Activated gamma-delta T cell (primary cell): ENCODE results near the gene USP53.
"Not testable (repeated sequence)": the region's sequence is repeated elsewhere in the genome, so short reads cannot be mapped to it uniquely, and the experiment has no call there.

Source experiments
- DNase-seq: peaks from one replicate; lab custom pipeline; 2025; lab: John Stamatoyannopoulos, UW

Gene USP53

DNA sequence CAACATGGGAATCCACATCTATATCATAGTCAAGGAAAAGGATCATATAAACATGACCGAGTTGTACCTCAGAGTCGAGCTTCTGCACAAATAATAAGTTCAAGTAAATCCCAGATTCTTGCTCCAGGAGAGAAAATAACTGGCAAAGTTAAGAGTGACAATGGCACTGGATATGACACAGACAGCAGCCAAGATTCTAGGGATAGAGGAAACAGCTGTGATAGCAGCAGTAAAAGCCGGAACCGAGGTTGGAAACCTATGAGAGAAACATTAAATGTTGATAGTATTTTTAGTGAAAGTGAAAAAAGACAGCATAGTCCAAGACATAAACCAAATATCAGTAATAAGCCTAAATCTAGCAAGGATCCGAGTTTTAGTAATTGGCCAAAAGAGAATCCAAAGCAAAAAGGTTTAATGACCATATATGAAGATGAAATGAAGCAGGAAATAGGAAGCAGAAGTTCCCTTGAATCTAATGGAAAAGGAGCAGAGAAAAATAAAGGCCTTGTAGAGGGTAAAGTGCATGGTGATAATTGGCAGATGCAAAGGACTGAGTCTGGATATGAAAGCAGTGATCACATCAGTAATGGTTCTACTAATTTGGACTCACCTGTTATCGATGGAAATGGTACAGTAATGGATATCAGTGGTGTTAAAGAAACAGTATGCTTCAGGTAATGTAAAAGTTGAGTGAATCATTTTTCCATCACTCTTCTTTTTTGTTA is 59.0 kb downstream of the USP53 start:
- DNase-seq: no peak

DNA sequence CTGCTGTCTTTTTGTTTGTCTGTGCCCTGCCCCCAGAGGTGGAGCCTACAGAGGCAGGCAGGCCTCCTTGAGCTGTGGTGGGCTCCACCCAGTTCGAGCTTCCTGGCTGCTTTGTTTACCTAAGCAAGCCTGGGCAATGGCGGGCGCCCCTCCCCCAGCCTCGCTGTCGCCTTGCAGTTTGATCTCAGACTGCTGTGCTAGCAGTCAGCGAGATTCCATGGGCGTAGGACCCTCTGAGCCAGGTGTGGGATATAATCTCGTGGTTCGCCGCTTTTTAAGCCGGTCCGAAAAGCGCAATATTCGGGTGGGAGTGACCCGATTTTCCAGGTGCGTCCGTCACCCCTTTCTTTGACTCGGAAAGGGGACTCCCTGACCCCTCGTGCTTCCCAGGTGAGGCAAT is 67.0 kb downstream of the USP53 start:
- not testable (repeated sequence) for DNase-seq

DNA sequence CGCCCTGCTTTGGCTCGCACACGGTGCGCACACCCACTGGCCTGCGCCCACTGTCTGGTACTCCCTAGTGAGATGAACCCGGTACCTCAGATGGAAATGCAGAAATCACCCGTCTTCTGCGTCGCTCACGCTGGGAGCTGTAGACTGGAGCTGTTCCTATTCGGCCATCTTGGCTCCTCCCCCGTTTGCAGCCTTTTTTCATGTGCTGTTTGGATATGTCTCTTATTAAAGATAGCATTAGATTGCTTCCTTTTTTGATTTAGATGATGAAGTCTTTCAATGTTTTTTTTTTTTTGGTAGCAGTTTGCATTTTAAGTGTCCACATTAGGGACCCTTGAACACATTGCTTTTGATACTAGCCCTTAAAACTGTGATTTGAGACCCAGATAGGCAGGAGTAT is 67.4 kb downstream of the USP53 start:
- DNase-seq: not testable (repeated sequence)

DNA sequence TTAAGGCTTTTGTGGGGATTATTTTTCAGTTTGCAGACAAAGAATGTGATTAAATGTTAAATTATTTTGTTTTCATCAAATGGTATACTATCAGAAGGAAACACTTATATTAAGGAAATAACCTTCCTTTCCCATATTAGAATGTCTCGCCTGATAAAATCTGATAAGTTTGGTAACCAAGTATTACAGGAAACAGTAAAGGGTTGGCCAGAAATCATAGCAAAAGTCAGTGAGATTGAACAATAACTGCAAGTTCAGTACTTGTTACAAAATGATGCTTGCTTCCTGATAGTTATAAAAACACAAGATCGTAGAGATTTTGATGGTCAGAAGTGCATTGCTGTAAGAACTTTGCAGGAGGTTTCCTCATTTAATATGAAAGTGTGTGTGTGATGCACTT is 68.9 kb downstream of the USP53 start:
- no peak for DNase-seq

DNA sequence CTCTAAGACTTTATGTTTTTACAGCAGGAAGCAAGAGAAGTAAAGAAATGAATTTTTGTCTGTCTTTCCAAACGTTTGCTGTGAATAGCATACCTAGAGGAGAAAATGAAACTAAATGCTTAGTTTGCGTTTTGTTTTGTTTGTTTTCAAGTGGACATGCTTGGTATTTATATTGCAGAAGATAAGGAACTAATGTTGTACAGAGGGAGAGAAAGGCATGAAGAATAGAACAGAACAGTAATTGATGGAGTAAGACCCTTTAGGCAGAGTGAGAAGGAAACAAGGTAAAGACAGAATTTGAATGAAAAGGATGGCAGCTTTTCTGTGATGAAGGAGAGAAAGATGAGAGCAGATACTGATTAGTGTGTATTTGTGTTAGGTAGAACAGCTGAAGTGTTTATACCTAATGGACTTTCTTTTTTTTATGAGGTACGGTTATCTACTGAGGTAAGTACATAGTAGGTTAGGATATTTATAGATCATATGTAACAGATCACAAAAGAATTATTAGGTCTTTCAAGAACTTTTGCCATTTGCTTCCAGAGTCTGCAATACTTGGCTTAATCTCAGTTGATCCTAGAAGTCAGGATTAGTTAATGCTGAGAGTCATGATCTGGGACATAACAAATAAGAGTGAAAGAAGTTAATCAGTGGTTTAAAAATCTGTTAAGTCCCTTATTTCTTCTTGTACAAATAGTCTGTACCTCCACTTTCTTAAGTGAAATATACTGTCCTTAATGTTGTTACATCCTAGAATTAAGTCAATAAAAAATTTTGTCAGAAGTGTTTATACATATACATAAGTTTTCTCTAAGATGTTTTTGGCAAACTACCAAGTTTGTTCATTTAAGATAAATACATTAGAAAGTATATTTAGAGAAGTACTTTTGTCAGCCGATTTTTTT is 72.6 kb downstream of the USP53 start:
- DNase-seq: no peak

DNA sequence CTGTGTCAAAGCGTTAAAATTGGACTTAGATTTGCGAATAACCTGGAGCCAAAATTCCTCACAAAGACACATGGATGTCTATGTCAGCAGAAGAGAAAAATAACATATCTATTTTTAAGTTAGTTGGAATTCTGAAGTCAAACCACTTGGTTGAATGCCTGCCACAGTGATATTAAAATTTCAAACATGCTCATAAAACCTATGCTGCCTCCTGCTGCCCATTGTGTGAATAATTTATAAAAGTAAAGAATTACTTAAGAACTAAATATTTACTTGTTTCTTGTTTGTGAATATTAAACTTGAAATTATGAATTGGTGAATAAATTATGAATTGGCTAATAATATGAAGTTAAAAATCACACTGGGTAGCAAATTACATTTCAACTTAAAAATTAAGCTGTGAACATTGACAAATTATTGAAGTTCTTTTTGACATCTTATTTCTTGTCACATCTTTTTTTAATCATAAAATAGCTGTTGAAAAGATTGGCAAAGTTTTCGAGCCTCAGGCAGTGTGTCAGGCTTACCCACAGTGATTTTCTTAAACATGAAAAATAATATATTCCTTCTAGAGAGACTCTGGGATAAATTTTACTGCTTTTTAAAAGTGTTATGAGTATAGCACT is 74.0 kb downstream of the USP53 start:
- no peak for DNase-seq

DNA sequence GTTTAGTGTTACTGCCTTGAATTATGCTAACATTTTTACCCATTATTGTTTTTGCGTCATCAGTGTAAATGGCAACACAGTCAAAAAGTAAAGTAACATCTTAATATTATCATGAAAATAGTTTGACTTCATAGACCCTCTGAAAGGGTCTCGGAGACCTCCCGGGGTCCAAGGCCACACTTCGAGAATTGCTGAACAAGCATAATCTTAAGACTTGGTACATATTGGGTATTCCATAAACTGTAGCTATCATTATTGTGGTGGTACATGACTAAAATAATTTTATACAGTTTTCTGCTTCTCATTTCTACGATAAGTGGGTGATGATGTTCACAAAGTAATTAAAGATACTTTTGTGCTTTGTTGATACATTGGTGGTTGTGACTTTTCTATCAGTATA is 76.8 kb downstream of the USP53 start:
- no peak for DNase-seq

DNA sequence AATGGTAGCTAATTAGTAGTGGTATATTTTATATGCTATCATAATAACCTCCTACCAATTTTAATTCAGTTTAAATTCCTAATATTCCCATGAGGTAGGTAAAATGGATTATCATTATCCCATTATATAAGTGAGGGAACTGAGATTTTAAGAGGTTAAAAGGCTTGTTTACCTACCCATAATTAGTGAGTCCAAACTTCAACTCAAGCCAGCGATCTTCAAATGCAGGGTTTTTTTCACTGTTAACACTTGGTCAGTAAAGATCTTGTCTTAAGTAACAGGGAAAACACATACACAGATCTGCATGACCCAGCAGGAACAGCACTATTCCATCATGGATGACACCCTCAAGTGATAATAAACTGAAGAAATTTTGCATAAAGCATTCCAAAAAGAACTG is 78.1 kb downstream of the USP53 start:
- DNase-seq: no peak

DNA sequence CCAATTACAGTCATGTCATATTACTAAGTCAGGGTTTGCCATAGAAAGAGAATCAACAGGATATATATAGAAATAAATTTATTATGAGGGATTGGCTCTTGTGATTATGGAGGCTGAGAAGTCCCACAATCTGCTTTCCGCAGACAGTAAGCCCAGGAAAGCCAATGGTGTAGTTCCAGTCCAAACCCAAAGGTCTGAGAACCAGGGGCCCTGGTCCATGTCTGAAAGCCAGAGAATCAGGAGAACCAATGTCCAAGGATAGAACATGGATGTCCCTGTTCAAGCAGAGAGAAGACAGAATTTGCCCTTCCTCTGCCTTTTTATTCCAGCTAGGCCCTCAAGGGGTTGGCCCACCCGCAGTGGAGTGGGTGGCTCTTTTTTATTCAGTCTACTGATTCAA is 83.8 kb downstream of the USP53 start:
- no peak for DNase-seq

DNA sequence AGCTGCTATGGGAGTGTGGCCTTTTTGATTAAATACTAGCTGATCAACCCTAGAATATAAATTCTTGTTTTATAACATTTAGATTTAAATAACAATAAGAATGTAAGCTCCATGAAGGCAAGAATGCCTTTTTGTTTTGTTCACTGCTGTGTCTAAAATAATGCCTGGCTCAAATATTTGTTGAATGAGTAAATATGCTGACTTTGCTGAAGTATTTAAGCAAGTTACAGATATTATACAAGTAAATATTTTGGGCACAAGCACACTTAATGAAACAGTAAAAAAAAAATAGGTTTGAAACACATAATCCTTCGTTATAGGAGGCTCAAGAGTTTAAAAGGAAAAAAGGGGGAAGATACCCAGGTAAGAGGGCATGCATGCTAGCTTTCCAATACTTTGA is 85.3 kb downstream of the USP53 start:
- no peak for DNase-seq

DNA sequence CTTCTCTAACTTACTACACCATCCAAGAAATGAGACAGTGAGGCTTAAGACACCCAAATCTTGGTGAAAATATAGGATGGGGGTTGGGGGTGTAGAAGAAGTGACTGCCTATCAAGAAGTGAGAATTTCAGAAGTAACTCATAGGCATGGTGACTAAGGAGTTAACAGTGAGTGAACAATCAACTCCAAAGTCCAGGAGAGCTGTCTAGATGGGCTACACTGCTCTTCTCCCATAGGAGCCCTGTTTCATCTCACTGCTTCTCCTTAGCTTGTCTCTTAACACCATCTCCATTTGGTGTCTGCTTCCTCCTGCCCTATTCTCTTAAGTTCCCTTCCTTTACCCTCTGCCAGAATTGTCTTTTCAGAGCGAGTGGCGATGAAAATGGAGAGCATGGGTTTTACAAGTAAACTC is 86.8 kb downstream of the USP53 start:
- no peak for DNase-seq

DNA sequence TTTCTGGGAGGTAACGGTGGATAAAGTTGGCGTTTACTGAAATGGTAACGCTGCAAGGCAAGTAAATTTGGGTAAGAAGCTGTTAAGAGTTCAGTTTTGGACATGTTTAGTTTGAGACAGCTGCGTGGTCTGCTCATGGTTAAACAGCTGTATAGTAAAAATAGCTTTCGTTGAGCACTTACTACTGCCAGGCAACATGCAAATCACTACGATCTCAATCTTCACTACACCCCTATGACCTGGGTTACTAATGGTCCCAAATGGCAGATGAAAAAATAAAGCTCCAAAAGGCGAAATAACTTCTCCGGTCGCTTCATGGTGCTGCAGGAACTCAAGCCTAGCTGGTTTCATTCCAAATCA is 87.2 kb downstream of the USP53 start:
- DNase-seq: no peak

DNA sequence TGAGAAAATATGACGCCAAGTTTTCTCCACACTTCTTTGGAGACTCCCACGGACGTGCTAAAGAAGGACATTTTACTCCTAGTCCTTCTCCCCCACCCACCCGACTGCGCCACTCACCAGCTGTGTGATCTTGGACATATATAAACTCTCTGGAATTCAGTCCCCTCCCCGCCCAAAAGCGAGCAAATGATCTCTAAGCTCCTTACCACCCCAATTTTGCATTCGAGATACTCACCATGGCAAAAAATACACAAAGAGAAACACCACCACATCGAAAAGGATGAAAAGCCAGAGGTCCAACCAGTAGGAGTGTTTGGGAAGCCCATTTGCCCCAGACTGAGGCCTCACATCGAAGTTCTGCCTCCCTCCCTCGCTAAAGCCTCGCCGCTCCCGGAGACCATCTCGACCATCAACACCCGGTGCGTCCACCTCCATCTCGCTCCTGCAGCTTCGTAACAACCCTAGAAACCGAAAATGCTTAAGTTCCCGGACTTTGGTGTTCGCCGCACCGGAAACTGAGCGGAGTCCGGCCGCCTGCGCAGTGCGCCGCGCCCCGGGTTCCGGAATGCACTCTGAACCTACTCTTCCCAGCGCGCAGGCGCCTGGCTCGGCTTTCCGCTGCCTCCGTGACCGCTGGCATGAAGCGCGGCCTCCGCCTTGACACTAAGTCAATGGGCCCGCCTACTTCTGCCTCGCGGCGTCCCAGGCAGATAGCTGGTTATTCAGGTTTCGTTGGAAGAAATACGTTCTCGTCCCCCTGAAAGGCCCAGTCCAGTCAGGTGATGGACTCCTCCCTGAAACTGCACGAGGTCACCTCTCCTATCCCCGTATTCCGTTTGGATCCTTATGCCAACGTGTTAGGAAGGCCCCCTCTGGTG is 87.8 kb downstream of the USP53 start:
- DNase-seq: no peak

DNA sequence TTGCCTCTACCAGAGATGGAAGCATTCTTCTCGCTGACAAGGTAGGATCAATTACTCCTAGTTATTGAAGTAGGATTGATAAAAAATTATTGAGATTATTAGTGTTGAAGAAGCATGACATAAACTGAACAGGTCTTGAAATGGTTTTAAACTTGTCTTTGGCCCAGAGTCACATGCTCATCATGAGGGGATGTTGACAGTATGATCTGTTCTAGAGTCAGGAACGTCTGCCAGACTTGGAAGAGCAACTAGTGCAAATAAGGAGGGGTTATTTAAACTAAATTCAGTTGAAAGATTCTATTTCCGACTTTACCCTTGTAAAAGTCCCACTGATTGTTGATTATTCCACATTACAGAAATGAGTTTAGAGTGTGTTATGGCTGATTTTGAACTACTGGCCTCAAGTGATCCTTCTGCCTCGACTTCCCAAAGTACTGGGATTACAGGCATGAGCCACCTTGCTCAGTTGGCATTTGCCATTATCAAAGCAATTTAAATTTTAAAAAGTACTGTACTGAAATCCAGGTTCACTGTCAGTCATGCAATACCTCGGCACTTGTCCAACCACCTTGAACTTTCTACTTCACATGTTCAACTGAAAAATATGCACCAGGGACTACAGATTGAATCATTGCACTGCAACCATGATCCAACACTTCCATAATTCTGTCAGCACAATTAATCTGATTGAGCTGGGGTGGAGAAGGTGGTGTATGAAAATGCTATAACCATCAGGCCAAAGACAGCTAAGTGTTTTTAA is 89.7 kb downstream of the USP53 start:
- DNase-seq: no peak

DNA sequence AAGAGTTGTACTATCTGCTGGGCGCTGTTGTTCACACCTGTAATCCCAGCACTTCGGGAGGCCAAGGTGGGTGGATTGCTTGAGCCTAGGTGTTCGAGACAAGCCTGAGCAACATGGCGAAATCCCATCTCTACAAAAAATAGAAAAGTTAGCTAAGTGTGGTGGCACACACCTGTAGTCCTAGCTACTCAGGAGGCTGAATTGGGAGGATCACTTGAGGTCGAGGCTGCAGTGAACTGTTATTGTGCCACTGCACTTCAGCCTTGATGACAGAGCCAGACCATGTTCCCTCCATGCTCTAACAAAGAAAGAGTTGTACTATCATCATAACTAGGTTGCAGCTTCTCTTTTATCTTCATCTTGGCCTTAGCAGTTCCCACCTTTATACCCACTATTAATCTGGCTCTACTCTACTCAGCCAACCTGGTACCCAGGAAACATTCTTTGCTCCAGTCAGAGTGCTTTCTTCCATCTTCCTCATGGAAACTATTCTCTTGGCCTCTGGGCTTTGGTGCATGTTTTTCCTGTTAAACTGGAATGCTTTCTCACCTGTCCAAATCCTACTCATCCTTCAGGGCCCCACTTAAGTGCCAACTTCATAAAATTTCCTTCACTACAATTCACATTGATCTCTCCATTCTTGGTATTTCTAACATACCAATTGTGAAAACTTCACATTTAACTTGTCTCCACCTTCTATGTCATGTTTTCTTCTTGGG is 91.2 kb downstream of the USP53 start:
- no peak for DNase-seq

DNA sequence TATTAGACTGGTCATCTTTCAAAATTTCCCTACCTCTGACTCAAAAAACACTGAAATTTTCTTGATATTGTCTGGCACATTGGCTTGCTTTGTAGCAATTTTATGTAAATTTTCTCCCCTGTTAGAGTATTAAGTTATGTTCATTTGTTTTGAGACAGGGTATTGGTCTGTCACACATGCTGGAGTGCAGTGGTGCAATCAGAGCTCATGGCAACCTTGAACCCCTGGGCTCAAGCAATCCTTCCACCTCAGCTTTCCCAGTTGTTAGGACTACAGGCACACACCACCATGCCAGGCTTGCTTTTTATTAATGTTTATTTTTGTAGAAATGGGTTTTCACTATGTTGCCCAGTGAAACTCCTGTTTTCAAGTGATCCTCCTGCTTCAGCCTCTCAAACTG is 91.9 kb downstream of the USP53 start:
- DNase-seq: no peak

DNA sequence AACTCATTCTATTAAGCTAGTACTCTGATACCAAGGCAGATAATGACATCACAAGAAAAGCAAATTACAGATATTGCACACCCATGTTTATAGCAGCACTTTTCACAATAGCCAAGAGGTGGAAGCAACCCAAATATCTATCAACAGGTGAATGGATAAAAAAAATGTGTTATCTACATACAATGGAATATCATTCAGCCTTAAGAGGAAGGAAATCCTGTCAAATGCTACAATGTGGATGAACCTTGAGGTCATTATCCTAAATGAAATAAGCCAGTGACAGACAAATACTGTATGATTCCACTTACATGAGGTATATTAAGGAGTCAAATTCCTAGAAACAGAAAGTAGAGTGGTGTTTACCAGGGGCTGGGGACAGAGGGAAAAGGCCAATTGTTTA is 95.1 kb downstream of the USP53 start:
- DNase-seq: no peak

DNA sequence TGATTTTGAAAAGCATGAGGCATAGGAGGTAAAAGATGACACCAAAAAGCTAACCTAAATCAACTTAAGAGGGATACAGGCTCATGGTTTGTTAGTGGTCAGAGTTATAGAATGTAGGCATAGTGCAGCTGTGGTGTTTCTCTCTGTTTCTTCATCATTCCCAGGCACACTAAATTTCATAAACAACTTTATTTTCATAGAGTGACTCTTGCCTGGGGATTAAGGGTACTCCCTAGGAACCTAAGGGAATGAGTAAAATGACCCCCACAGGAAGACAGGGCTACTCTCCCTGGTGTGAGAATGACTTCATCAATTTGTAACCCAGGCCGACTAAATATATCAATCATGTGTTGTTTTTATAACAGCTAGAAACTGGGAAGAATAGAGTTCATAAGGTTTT is 98.3 kb downstream of the USP53 start:
- DNase-seq: no peak

DNA sequence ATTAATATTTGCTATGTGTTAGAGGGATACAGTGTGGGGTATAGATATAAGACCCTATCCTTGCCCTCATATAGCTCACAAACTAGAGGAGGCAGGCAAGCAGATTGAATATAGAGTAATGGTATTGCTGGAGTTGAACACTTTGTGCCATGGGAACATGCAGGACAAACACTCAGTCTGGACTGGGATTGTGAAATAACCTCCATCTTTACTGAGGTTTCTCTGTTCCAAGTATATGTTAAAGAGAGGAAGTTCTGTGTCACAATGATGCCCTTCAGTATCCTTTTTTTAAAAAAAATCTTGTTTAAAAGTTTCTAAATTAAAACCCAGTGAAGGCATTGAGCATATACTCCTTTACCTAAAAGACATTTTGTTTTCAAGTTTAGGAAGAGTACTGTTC is 100.7 kb downstream of the USP53 start:
- no peak for DNase-seq

DNA sequence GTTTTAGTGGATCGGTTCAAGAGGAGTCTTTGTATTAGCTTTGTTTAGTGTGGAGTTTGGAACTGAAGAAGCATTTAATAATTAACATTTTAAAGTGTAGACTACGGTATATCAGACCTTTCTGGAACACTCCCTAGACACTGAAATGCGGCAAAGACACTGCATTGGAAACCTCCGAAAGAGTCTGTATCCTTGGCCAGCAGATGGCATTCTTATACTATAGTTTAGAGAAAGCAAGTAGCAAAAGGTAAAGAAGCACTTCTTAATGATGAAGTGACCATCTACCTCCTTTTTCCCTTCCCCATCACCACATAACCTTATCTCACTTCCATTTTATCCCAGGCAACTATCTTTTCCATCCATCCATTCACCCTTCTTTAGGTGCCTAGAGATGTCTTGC is 101.8 kb downstream of the USP53 start:
- no peak for DNase-seq

DNA sequence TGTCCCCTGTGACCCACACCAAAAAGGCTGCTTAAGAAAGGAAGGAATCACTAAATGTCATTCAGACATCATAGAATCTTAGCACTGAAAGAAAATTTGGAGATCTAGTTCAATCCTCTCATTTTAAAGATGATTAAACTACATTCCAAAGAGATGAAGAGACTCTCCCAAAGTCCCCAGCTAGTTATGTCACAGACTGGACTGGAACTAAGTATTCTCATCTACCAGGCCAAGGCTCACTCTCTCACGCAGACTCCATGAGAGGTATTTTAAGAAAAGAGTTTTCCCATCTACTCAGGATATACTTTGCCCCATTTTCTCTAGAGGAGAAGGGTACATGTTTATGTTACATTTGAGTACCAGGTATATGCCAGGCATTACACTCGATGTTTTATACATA is 102.5 kb downstream of the USP53 start:
- no peak for DNase-seq
